ENCODE data around the gene PPP1R14C. TPM values are rescaled to one million over a fixed set of nuclear protein-coding genes. Genes with fewer than 3 reads are reported as not detected.
A peak's percentile ranks its signal among the peaks of the same experiment; 100 is the strongest.

The PPP1R14C gene
- total and polyA plus RNA-seq, 2 experiments from 2014 or later = 106 to 190 TPM

DNA sequence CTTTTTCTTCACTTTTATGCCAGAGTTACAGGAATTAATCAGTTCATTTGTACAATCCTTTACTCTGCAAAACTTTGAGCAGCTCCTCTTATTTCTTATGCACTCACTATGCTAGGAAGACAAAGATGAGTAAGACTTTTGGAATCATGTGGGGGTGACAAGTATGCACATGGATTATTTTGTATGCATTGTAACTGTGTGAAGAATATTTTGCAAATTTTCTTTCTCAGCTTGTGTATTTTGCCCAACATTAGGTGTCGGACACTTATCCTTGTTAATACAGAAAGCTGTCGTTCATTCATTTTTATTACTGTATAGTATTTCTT is 88.6 kb downstream of the PPP1R14C start:
- Histone ChIP-seq H3K4me1 (ENCODE audit: low read depth) (no peaks in the 10 kb centered on the region), H3K36me3 (no peaks in the 10 kb centered on the region), H3K27ac (no peak overlapping the region), H3K9me3 (ENCODE audit: low read depth) (no peaks in the 10 kb centered on the region), H3K27me3 (no peaks in the 10 kb centered on the region), H3K4me3 (no peak overlapping the region)
- peak in 1 of 2 donors; percentile 50 for DNase-seq (ENCODE audit: low read depth in 1 of 2, low spot score in 1 of 2)
- TF ChIP-seq, protein P1, sequence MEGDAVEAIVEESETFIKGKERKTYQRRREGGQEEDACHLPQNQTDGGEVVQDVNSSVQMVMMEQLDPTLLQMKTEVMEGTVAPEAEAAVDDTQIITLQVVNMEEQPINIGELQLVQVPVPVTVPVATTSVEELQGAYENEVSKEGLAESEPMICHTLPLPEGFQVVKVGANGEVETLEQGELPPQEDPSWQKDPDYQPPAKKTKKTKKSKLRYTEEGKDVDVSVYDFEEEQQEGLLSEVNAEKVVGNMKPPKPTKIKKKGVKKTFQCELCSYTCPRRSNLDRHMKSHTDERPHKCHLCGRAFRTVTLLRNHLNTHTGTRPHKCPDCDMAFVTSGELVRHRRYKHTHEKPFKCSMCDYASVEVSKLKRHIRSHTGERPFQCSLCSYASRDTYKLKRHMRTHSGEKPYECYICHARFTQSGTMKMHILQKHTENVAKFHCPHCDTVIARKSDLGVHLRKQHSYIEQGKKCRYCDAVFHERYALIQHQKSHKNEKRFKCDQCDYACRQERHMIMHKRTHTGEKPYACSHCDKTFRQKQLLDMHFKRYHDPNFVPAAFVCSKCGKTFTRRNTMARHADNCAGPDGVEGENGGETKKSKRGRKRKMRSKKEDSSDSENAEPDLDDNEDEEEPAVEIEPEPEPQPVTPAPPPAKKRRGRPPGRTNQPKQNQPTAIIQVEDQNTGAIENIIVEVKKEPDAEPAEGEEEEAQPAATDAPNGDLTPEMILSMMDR (IDR thresholded peaks at IDR 0.05; ENCODE audit: low read depth, low read length) = no peak

DNA sequence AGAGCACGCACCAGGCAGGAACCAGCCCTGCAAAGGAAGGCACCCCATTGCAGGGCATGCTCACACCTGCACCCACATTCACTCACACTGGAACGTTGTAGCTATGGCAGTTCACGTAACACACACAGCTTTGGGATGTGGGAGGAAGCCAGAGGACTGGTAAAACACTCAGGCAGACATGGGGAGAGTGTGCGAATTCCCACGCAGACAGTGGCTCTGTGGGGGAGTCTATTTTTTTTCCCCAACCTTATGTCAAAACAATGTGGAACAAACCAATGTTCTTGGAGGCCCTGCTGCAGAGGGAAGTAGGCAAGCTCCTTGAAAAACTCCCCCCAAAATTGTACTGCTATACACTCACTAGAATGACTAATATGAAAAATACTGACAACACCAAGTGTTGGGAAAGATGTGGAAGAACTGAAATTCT is 91.0 kb downstream of the PPP1R14C start:
- DNase-seq (ENCODE audit: low read depth in 1 of 2, low spot score in 1 of 2) = no peak
- Histone ChIP-seq H3K4me3 (no peak overlapping the region), H3K27me3 (no peaks in the 10 kb centered on the region), H3K4me1 (ENCODE audit: low read depth) (no peaks in the 10 kb centered on the region), H3K9me3 (ENCODE audit: low read depth) (no peaks in the 10 kb centered on the region), H3K27ac (no peak overlapping the region), H3K36me3 (no peaks in the 10 kb centered on the region)
- TF ChIP-seq, protein P1 (IDR thresholded peaks at IDR 0.05; ENCODE audit: low read depth, low read length) = no peak

DNA sequence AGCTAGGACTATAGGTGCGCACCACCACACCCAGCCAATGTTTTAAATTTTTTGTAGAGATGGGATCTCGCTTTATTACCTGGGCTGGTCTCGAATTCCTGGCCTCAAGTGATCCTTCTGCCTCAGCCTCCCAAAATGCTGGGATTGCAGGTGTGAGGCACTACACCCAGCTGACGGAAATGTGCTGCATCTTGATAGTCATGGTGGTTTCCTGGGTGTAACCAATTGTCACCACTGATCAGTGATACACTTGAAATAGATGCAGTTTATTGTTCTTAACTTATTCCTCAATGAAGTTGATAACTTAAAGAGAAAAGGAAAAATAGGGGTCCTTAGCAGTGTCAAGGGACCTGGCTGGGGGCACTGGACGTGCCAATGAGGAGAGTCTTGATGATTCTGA is 92.4 kb downstream of the PPP1R14C start:
- Histone ChIP-seq H3K36me3 (no peaks in the 10 kb centered on the region), H3K27ac (no peak overlapping the region), H3K4me3 (no peak overlapping the region), H3K27me3 (no peaks in the 10 kb centered on the region), H3K9me3 (ENCODE audit: low read depth) (no peaks in the 10 kb centered on the region), H3K4me1 (ENCODE audit: low read depth) (no peaks in the 10 kb centered on the region)
- DNase-seq (ENCODE audit: low read depth in 1 of 2, low spot score in 1 of 2) = no peak
- TF ChIP-seq, protein P1 (IDR thresholded peaks at IDR 0.05; ENCODE audit: low read depth, low read length) = no peak

DNA sequence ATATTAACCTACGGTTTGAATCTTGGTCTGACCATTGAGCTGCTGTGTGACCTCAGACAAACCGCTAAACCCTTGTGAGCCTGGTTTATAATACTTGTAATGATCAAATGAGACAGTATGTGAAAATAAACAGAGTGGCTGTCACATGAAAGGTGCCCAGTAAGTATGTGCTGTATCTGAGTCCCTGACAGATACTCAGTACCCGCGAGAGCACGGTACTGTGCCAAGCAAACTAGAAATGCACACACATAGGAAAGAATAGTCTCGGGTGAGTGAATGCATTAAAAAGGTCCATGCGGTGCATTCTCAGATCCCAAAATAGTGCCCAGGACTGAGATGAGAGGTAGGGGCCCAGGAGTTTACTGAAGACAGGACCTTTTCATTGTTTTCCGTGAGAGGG is 93.3 kb downstream of the PPP1R14C start:
- TF ChIP-seq, protein P1 (IDR thresholded peaks at IDR 0.05; ENCODE audit: low read depth, low read length) = no peak
- no peaks in the 10 kb centered on the region for H3K4me1 ChIP-seq (ENCODE audit: low read depth)
- no peak overlapping the region for H3K27ac ChIP-seq
- no peaks in the 10 kb centered on the region for H3K27me3 ChIP-seq
- no peaks in the 10 kb centered on the region for H3K36me3 ChIP-seq
- DNase-seq (ENCODE audit: low read depth in 1 of 2, low spot score in 1 of 2) = no peak
- H3K4me3 ChIP-seq = no peak overlapping the region
- no peaks in the 10 kb centered on the region for H3K9me3 ChIP-seq (ENCODE audit: low read depth)

DNA sequence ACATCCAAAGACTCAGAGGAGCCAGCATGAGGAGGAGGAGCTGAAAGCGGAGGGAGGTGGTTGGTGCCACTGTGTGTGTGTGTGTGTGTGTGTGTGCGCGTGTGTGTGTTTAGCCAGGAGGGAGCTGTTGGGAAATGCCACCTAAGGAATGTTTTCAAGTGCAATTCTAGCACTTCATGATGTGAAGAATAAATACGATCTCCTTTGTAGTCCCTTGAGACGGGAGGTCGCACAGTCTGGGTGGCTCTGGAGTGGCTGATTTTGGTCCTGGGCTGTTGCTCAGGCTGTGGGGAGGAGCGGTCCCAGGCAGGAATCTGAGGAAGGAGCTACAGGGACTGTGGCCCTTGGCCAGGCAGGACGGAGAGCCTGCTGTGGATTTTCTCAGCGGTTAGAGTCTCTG is 93.7 kb downstream of the PPP1R14C start:
- TF ChIP-seq, protein P1 (IDR thresholded peaks at IDR 0.05; ENCODE audit: low read depth, low read length) = no peak
- DNase-seq (ENCODE audit: low read depth in 1 of 2, low spot score in 1 of 2) = no peak
- Histone ChIP-seq H3K4me1 (ENCODE audit: low read depth) (no peaks in the 10 kb centered on the region), H3K36me3 (no peaks in the 10 kb centered on the region), H3K27me3 (no peaks in the 10 kb centered on the region), H3K27ac (no peak overlapping the region), H3K4me3 (no peak overlapping the region), H3K9me3 (ENCODE audit: low read depth) (no peaks in the 10 kb centered on the region)

DNA sequence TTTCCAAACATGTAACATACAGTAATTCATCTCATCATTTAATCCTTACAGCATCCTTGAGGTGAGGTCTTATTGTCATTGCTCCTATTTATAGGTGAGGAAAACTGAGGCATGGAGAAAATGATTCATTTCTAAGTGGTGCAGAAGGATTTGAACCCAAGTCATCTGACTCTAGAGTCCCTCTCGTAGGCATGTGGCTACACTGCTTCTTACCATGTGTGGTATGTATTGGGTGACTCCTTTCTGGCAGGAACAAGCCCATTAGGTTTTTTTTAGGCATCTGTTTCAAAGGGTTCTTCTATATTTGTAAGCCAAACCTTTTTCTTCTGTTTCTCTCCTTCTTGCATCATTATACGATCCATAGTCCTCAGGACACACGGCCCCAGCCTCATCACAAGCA is 94.8 kb downstream of the PPP1R14C start:
- DNase-seq (ENCODE audit: low read depth in 1 of 2, low spot score in 1 of 2) = no peak
- no peak overlapping the region for H3K27ac ChIP-seq
- no peaks in the 10 kb centered on the region for H3K27me3 ChIP-seq
- H3K36me3 ChIP-seq = no peaks in the 10 kb centered on the region
- TF ChIP-seq, protein P1 (IDR thresholded peaks at IDR 0.05; ENCODE audit: low read depth, low read length) = no peak
- no peaks in the 10 kb centered on the region for H3K9me3 ChIP-seq (ENCODE audit: low read depth)
- no peaks in the 10 kb centered on the region for H3K4me1 ChIP-seq (ENCODE audit: low read depth)
- no peak overlapping the region for H3K4me3 ChIP-seq

Measured in cardiac muscle cell (in vitro differentiated cells and primary cell).